OCI-LY1 (cell line): ENCODE results near the gene RHOT1.

Experiments used
- H2AFZ ChIP-seq: fragments of 200-600 bp; sonication (generic), shearing (Covaris generic); 2 replicates; pipeline ENCODE4 v1.6.0; 2014; ENCODE audit warnings: antibody characterized with exemption, mild to moderate bottlenecking, low read length
- H3F3A ChIP-seq: fragments of 200-600 bp; sonication (generic), shearing (Covaris generic); 2 replicates; pipeline ENCODE4 v1.6.0; 2014; ENCODE audit warnings: mild to moderate bottlenecking, antibody characterized with exemption, low read length, moderate library complexity; ENCODE audit not compliant: insufficient read depth
- H3K27ac ChIP-seq: fragments of 200-600 bp; sonication (generic); 2 replicates; pipeline ENCODE4 v1.5.1; 2014; ENCODE audit warnings: low read length, mixed run types, mild to moderate bottlenecking, low read depth; ENCODE audit not compliant: poor library complexity, severe bottlenecking
- H3K27me3 ChIP-seq: fragments of 200-600 bp; sonication (generic); 2 replicates; pipeline ENCODE4 v1.6.0; 2014; ENCODE audit warnings: antibody characterized with exemption, mild to moderate bottlenecking, low read length, moderate library complexity; ENCODE audit not compliant: insufficient read depth
- H3K36me3 ChIP-seq: fragments of 200-600 bp; sonication (generic); 2 replicates; pipeline ENCODE4 v1.6.1; 2014; ENCODE audit warnings: mild to moderate bottlenecking, antibody characterized with exemption, low read length, moderate library complexity, mixed read lengths; ENCODE audit not compliant: insufficient read depth
- H3K4me1 ChIP-seq: fragments of 200-600 bp; sonication (generic); 2 replicates; pipeline ENCODE4 v1.5.1; 2014; ENCODE audit warnings: mild to moderate bottlenecking, low read length, moderate library complexity; ENCODE audit not compliant: insufficient read depth, severe bottlenecking
- H3K4me2 ChIP-seq: fragments of 200-600 bp; sonication (generic), shearing (Covaris generic); 2 replicates; pipeline ENCODE4 v1.6.1; 2014; ENCODE audit warnings: low read length
- H3K4me3 ChIP-seq: fragments of 200-600 bp; sonication (generic); 2 replicates; pipeline ENCODE4 v1.5.1; 2014; ENCODE audit warnings: low read length, low read depth, mild to moderate bottlenecking, mixed read lengths; ENCODE audit not compliant: poor library complexity, severe bottlenecking
- H3K79me2 ChIP-seq: fragments of 200-600 bp; shearing (Covaris generic); 2 replicates; pipeline ENCODE4 v1.6.1; 2016; ENCODE audit warnings: mixed run types, low read length, mixed read lengths; ENCODE audit not compliant: insufficient read depth
- H3K9ac ChIP-seq: fragments of 200-600 bp; sonication (generic), shearing (Covaris generic); 2 replicates; pipeline ENCODE4 v1.6.1; 2014; ENCODE audit warnings: mild to moderate bottlenecking, low read length, mixed read lengths
- H3K9me2 ChIP-seq: fragments of 200-600 bp; sonication (generic), shearing (Covaris generic); 2 replicates; pipeline ENCODE4 v1.6.1; 2014; ENCODE audit warnings: low read depth, mild to moderate bottlenecking, low read length, mixed read lengths
- H3K9me3 ChIP-seq: fragments of 200-600 bp; shearing (Covaris generic); 2 replicates; pipeline ENCODE4 v1.6.1; 2014; ENCODE audit warnings: low read length, mixed read lengths
- H4K20me1 ChIP-seq: fragments of 200-600 bp; sonication (generic), shearing (Covaris generic); 2 replicates; pipeline ENCODE4 v1.6.0; 2016; ENCODE audit warnings: mild to moderate bottlenecking, low read length; ENCODE audit not compliant: insufficient read depth
- CTCF ChIP-seq: fragments of 200-600 bp; sonication (generic), shearing (Covaris generic); IDR thresholded peaks from 2 replicates; pipeline ENCODE4 v1.5.1; 2017; ENCODE audit warnings: mild to moderate bottlenecking, antibody characterized with exemption, low read length, moderate library complexity, mixed read lengths
- EZH2 ChIP-seq: fragments of 200-600 bp; sonication (generic), shearing (Covaris generic); IDR thresholded peaks from 2 replicates; pipeline ENCODE4 v1.8.0; 2017; ENCODE audit warnings: borderline replicate concordance, mixed run types, mild to moderate bottlenecking, antibody characterized with exemption, low read length, moderate library complexity, mixed read lengths

Gene RHOT1

GRCh38 chr17:32256012-32256700 lies 113.9 kb downstream of the RHOT1 start:
- Histone ChIP-seq H3K4me2 (no peak overlapping the region), H3F3A (no peaks in the 10 kb centered on the region), H3K79me2 (no peaks in the 10 kb centered on the region), H3K9ac (no peak overlapping the region), H4K20me1 (no peaks in the 10 kb centered on the region), H3K9me2 (no peaks in the 10 kb centered on the region), H3K9me3 (no peaks in the 10 kb centered on the region), H3K36me3 (no peaks in the 10 kb centered on the region), H3K27ac (no peak overlapping the region), H3K4me3 (no peak overlapping the region), H3K4me1 (no peaks in the 10 kb centered on the region), H3K27me3 (peaks cover 2% of the 10 kb centered on the region; the same call in 1 of the 2 replicates), H2AFZ (no peak overlapping the region)
- TF ChIP-seq EZH2 (no peak), CTCF (no peak)

GRCh38 chr17:32256701-32257019 lies 114.4 kb downstream of the RHOT1 start:
- Histone ChIP-seq H3F3A (no peaks in the 10 kb centered on the region), H3K79me2 (no peaks in the 10 kb centered on the region), H3K4me3 (no peak overlapping the region), H2AFZ (no peak overlapping the region), H3K9me2 (no peaks in the 10 kb centered on the region), H3K27me3 (peaks cover 3% of the 10 kb centered on the region; the same call in 1 of the 2 replicates), H3K4me1 (no peaks in the 10 kb centered on the region), H3K27ac (no peak overlapping the region), H4K20me1 (no peaks in the 10 kb centered on the region), H3K36me3 (no peaks in the 10 kb centered on the region), H3K9me3 (no peaks in the 10 kb centered on the region), H3K4me2 (no peak overlapping the region), H3K9ac (no peak overlapping the region)
- no peak for TF ChIP-seq CTCF
- no peak for TF ChIP-seq EZH2

DNA sequence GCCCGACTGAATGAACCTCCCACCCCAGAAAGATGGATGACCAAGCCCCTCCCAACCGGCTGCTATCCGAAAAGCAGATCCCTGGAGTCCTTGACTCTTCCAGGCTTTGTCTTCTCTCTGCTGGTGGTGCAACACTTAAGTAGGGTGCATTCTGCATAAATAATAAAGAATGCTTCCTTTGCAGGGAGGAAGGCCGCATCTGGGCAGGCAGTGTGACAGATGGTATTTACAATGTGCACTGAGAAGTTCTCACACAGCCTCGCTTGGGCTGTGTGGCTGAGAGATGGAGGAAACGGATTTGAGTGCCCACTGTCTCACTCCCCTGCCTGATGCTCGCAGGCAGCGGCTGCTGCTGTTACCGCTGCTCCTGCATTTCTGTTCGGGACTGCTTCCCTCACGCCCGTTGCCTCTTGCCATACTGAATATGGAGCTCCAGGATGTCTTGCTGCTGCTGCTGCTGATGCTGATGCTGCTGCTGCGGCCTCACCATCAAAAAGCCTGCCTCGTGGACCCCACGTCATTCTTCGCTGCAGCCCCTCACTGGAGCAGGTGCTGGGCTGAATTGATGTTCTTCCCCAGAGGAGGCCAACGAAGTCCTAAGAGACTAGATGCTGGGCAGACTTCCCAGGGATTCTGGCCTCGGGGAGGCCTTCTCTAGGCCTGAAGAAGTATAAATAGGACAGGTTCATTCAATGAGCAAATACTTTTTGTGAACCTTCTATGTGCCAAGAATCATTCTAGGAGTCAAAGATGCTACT lies 116.3 kb downstream of the RHOT1 start:
- Histone ChIP-seq H3K79me2 (no peaks in the 10 kb centered on the region), H3K27me3 (peaks cover 3% of the 10 kb centered on the region; the same call in 1 of the 2 replicates), H3K27ac (no peak overlapping the region), H3F3A (no peaks in the 10 kb centered on the region), H3K9me3 (no peaks in the 10 kb centered on the region), H3K9me2 (no peaks in the 10 kb centered on the region), H3K4me1 (no peaks in the 10 kb centered on the region), H3K4me2 (no peak overlapping the region), H4K20me1 (no peaks in the 10 kb centered on the region), H3K4me3 (no peak overlapping the region), H2AFZ (no peak overlapping the region), H3K36me3 (no peaks in the 10 kb centered on the region), H3K9ac (no peak overlapping the region)
- TF ChIP-seq CTCF (no peak), EZH2 (no peak)
